Kidney (tissue), 14 donors: ENCODE data around the gene TRAPPC2. TPM values are rescaled to one million over a fixed set of nuclear protein-coding genes. Genes with fewer than 3 reads are reported as not detected.

Experiments
- DNase-seq, 5 donors: peaks; one replicate each; pipeline ENCODE4 v3.0.0-alpha.2; 2013 to 2020
- FAIRE-seq: peaks from 2 replicates; lab custom pipeline; 2012; peaks lifted over from hg19 to GRCh38; lab: Jason Lieb, UNC
- H3K27ac ChIP-seq, 2 donors: one replicate each; pipeline ENCODE4 v1.7.0; 2013; ENCODE audit warnings: low read depth in 2 of 2, low read length in 2 of 2, inconsistent platforms in 1 of 2
- H3K27me3 ChIP-seq: one replicate; pipeline ENCODE4 v1.7.1; 2013; ENCODE audit warnings: low read length, inconsistent platforms; ENCODE audit not compliant: control insufficient read depth, insufficient read depth
- H3K36me3 ChIP-seq, 3 donors: one replicate each; pipeline versions ENCODE4 v1.7.0 to v1.7.1; 2013; ENCODE audit warnings: low read length in 3 of 3, control low read depth in 1 of 3, inconsistent platforms in 1 of 3; ENCODE audit not compliant: insufficient read depth in 3 of 3, control insufficient read depth in 2 of 3
- H3K4me1 ChIP-seq, 3 donors: one replicate each; pipeline versions ENCODE4 v1.7.0 to v1.7.1; 2013; ENCODE audit warnings: low read length in 3 of 3, inconsistent platforms in 1 of 3, low read depth in 1 of 3; ENCODE audit not compliant: control insufficient read depth in 2 of 3, insufficient read depth in 2 of 3
- H3K4me3 ChIP-seq, 3 donors: one replicate each; pipeline versions ENCODE4 v1.7.0 to v1.8.1; 2013; ENCODE audit warnings: low read length in 3 of 3, control low read depth in 1 of 3, inconsistent platforms in 1 of 3
- H3K9ac ChIP-seq, 3 donors: one replicate each; pipeline versions ENCODE4 v1.7.0 to v1.7.1; 2013; ENCODE audit warnings: low read length in 3 of 3, control low read depth in 1 of 3, inconsistent platforms in 1 of 3
- H3K9me3 ChIP-seq, 3 donors: one replicate each; pipeline versions ENCODE4 v1.7.0 to v1.7.1; 2013; ENCODE audit warnings: low read length in 3 of 3, control low read depth in 1 of 3, inconsistent platforms in 1 of 3; ENCODE audit not compliant: control insufficient read depth in 2 of 3, insufficient read depth in 1 of 3
- intact Hi-C: fragments of 100-400 bp; cut with DNase I; formaldehyde crosslinking; loops from one replicate; pipeline ENCODE4 v1.11.1; 2022
- polyA plus RNA-seq: library from polyadenylated mRNA; stranded (reverse); fragments of 350-450 nt; fragmentation: Illumina TruSeq; extraction: RNeasy Lipid Tissue Mini Kit (QIAGEN cat#74804); gene quantifications from one replicate; pipeline ENCODE4 v1.2.3, GENCODE V29; 2014; ENCODE audit warnings: low read depth, low replicate concordance; ENCODE audit not compliant: insufficient read depth
- total RNA-seq: library from RNA; stranded (reverse); fragmentation: NEBNext Ultra II Directional; extraction: Animal tissue kit (Norgen Biotek cat#: 25700); gene quantifications from one replicate; pipeline ENCODE4 v1.2.1, GENCODE V29; 2021
- TF ChIP-seq, protein P1 (sequence below): IDR thresholded peaks from 3 replicates; pipeline ENCODE4 v1.5.1; 2012; ENCODE audit warnings: mild to moderate bottlenecking, moderate library complexity, borderline replicate concordance; ENCODE audit not compliant: insufficient read depth; ENCODE audit errors: extremely low read depth
- donor health status: control.
- donor health status: control.
- donor health status: control.
- donor health status: control.
- donor health status: control.
- donor health status: DM: yes; HTN: yes; CAD: no.
- donor health status: Normal renal cell carcinoma (clear cell type).

The TRAPPC2 gene
- total and polyA plus RNA-seq, 2 donors from 2014 or later, result 9.0 to 21.0 TPM

DNA sequence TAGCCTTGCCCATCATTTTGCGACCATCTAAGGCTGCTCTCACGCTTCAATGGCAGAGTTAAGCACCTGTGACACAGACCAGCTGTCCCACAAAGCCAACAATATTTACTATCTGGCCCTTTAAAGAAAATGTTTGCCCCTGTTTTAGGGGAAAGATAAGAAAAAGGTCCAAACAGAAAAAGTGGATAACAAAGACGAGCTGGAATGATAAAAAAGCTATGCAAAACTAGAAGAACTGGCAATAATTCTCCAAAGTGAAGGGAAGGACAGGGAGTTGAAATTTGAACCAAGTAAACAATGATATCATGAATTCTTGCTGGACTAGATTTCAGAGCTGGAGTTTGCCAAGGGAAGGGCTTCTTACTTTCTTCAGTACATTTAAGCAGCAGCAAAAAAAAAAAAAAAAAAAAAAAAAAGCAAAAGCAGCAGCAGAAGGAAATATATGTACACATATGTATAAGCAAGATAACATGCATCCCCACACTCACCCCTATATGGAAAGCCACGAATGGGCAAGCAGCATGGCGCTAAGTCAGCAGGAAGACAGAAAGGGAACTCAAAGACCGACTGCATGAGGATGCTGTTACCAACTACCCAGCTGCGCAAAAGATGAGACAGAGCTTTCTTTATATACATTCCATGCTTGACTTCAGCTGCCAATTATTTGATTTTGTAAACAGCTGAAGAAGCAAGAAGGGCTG is 12.5 kb downstream of the TRAPPC2 start:
- peak in 2 of 5 donors; percentile 48 to 56 for DNase-seq
- no peaks in the 10 kb centered on the region for H3K4me1 ChIP-seq
- intact Hi-C loops, result no loop called here
- H3K9ac ChIP-seq, result no peak overlapping the region
- TF ChIP-seq, protein P1, sequence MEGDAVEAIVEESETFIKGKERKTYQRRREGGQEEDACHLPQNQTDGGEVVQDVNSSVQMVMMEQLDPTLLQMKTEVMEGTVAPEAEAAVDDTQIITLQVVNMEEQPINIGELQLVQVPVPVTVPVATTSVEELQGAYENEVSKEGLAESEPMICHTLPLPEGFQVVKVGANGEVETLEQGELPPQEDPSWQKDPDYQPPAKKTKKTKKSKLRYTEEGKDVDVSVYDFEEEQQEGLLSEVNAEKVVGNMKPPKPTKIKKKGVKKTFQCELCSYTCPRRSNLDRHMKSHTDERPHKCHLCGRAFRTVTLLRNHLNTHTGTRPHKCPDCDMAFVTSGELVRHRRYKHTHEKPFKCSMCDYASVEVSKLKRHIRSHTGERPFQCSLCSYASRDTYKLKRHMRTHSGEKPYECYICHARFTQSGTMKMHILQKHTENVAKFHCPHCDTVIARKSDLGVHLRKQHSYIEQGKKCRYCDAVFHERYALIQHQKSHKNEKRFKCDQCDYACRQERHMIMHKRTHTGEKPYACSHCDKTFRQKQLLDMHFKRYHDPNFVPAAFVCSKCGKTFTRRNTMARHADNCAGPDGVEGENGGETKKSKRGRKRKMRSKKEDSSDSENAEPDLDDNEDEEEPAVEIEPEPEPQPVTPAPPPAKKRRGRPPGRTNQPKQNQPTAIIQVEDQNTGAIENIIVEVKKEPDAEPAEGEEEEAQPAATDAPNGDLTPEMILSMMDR, result no peak
- H3K36me3 ChIP-seq, result peaks cover 0 to 5% (median 4%) of the 10 kb centered on the region in 3 donors
- FAIRE-seq, result no peak
- H3K27ac ChIP-seq, result no peak overlapping the region
- H3K27me3 ChIP-seq, result no peaks in the 10 kb centered on the region
- H3K4me3 ChIP-seq, result no peak overlapping the region
- H3K9me3 ChIP-seq, result no peaks in the 10 kb centered on the region

DNA sequence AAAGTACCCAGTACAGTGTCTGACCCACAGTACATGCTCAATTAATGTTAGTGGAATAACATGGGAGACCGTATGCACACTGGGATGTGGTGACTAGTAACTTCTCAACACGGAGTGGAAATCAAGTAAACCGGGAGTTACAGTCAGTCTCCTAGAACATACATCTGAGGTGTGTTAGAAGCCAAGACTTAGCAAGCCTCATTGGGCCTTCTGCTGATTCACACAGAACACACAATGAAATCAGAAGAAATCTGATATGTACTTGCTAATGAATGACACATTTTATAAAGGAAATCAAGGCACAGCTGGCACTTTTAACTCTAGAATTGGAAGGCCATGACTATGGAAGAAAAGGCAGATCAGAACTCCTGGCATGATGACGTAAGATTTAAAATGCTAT is 13.0 kb downstream of the TRAPPC2 start:
- intact Hi-C loops, result no loop called here
- no peak for FAIRE-seq
- no peak for DNase-seq

DNA sequence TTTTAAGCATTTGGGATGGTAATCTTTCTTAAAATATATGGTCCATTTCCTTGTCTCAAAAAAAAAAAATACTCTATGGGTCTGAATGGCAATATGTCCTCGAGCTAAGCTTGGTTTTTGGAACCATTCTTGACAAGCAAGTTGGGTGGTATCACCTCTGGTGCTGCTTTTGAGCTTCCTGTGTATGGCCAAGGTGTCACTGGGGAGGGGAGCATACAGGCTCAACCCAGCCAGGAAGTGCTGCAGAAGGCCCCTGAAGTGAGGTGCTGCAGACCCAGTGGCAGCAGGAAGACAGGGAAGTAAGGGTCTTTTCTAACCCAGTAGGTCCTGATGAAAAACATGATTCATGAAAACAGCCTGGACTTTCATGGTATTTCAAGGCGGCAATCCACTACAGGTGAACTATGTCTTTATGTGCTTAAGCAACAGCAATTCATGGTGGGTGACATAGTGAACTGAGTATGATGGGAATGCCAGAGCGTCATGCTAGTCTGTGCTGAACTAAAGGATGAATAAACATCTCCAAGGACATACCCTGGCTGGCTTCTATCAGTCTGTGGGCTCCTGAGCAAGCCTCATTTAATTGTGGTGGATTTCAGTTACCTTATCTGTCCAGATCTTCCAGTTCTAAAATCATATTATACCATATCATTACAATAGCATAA is 15.1 kb downstream of the TRAPPC2 start:
- Histone ChIP-seq H3K4me3 (no peak overlapping the region), H3K9ac (no peak overlapping the region), H3K9me3 (no peaks in the 10 kb centered on the region), H3K4me1 (no peaks in the 10 kb centered on the region), H3K27me3 (no peaks in the 10 kb centered on the region), H3K27ac (no peak overlapping the region), H3K36me3 (peaks cover 0 to 6% (median 5%) of the 10 kb centered on the region in 3 donors)
- no peak for DNase-seq
- no peak for FAIRE-seq
- intact Hi-C loops, result no loop called here
- TF ChIP-seq, protein P1, result no peak

More for the DNA sequence above, 13.0 kb downstream of the TRAPPC2 start:
- TF ChIP-seq, protein P1, result no peak
- H3K4me1 ChIP-seq, result no peaks in the 10 kb centered on the region
- no peaks in the 10 kb centered on the region for H3K9me3 ChIP-seq
- H3K27me3 ChIP-seq, result no peaks in the 10 kb centered on the region
- H3K4me3 ChIP-seq, result no peak overlapping the region
- H3K9ac ChIP-seq, result no peak overlapping the region
- H3K27ac ChIP-seq, result no peak overlapping the region
- peaks cover 0 to 5% (median 5%) of the 10 kb centered on the region in 3 donors for H3K36me3 ChIP-seq
